Astrocyte of the cerebellum (primary cell): ENCODE measurements around the gene CARD8.

Experiments used
- DNase-seq: peaks from one replicate; pipeline ENCODE4 v3.0.0-alpha.2; 2011; ENCODE audit warnings: low read depth
- H3K4me3 ChIP-seq: 2 replicates; pipeline ENCODE4 v1.5.1; 2011; ENCODE audit warnings: mild to moderate bottlenecking, low read depth, low read length, moderate library complexity
- CTCF ChIP-seq: IDR thresholded peaks from 2 replicates; pipeline ENCODE4 v1.5.1; 2012; ENCODE audit warnings: low read length, low read depth, moderate library complexity, mild to moderate bottlenecking; ENCODE audit errors: missing control alignments
- in situ Hi-C: cut with HindIII; loops from 2 replicates; pipeline ENCODE4 v1.10.0; 2017; ENCODE audit warnings: low sequenced_read_pairs

Gene CARD8

GRCh38 chr19:48210005-48210404 lies 45.7 kb downstream of the CARD8 start:
- in situ Hi-C loops: no loop called here
- no peak for DNase-seq
- TF ChIP-seq CTCF: no peak
- no peak overlapping the region for H3K4me3 ChIP-seq

GRCh38 chr19:48206397-48207093 lies 49.2 kb downstream of the CARD8 start:
- no peak for TF ChIP-seq CTCF
- no peak for DNase-seq
- no peak overlapping the region for H3K4me3 ChIP-seq
- in situ Hi-C loops: no loop called here

DNA sequence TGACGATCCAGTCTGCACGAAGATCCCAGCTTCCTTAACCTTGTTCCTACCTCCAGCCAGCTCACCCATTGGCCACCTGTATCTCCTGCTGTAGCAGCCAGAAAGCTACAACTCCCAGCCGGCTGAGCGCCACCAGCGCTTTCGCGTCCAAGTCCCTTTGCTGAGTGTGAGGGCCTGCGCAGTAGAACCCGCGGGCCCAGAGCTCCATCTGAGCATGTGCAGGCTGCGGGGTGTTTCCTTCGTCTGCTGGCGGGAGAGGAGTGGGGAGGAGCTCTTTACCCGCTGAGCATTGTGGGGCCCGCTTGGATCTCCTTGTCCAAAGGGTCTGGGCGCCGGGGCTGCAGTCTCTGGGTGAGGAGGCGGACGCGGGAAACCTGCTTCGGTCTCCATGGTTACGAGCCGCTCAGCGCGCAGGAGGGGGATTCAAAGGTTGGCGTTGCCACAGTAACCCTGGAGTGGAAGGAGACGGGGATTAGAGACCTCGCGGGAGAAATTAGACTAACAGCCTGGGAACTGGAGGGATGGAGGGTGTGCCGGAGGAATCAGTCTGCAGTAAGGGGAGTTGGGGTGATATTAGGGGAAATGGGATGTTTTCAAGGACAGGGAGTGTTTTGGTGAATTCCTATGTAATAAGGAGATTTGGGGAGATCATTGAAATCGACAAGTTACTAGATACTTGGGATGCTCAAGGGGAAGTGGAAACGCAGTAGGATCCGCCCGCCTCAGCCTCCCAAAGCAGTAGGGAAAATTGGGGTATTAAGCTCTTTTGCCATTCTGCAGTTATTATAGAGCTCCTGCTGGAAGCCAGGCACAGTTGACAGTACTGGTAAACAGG lies 51.7 kb downstream of the CARD8 start:
- TF ChIP-seq CTCF: no peak
- DNase-seq: peak; percentile 87
- peak overlapping the region; percentile 62 for H3K4me3 ChIP-seq
- in situ Hi-C loops: no loop called here

- no peak for DNase-seq
- in situ Hi-C loops: no loop called here
- no peak for TF ChIP-seq CTCF
- peak overlapping the region; percentile 62 for H3K4me3 ChIP-seq
Measured at GRCh38 chr19:48203222-48203793, 52.4 kb downstream of the CARD8 start.

GRCh38 chr19:48196933-48197665 lies 58.6 kb downstream of the CARD8 start:
- in situ Hi-C loops: no loop called here
- DNase-seq: no peak
- no peak for TF ChIP-seq CTCF
- H3K4me3 ChIP-seq: no peak overlapping the region

DNA sequence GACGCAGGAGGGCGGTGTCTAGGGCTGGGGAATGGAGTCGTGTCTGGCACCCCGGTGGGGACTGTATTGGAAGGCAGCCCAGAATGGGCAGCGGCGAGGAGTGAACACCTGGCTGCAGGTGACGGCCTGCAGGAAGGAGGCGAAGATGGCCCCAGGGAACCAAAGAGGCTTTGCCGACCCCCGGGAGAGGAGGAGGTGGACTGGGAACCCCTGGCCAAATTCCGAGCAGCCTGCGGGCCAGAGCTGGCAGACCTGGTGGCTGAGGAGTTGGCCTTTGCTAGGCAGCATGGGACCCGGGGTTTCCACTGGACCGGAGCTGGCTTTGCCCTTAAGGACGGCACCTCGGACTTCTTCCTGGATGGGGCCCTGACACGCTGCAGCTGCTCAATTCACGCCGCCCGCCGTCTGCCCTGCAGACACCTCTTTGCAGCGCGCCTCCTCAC lies 59.4 kb downstream of the CARD8 start:
- in situ Hi-C loops: no loop called here
- TF ChIP-seq CTCF: no peak
- no peak for DNase-seq
- H3K4me3 ChIP-seq: no peak overlapping the region
